Spleen (tissue), 7 donors: ENCODE measurements around the gene BRINP1.

ENCODE experiments used
- POLR2A ChIP-seq, 3 donors: fragments of 450-650 bp; IDR thresholded peaks; one replicate each; pipeline ENCODE4 v1.5.1; 2017; ENCODE audit warnings: antibody characterized with exemption in 3 of 3, mild to moderate bottlenecking in 1 of 3
- TF ChIP-seq, protein P1 (sequence below), 11 experiments: fragments of 200-600 bp in 7 of 11; fragments of 450-650 bp in 4 of 11; sonication (generic) in 4 of 11; IDR thresholded peaks in 8 of 11; conservative IDR thresholded peaks in 3 of 11; 1 replicate in 7 of 11; 2 replicates in 4 of 11; pipeline versions ENCODE4 v1.4.0 to v1.8.0; 2016 to 2021; ENCODE audit warnings: antibody characterized with exemption in 11 of 11, inconsistent platforms in 4 of 11, mild to moderate bottlenecking in 1 of 11
- donor health status: DM: no; HTN: no; CAD: no; lungs with moderate emphysema.
- donor health status: DM: no; HTN: no; CAD: no.
- donor health status: DM: no; HTN: no; CAD: no.

DNA sequence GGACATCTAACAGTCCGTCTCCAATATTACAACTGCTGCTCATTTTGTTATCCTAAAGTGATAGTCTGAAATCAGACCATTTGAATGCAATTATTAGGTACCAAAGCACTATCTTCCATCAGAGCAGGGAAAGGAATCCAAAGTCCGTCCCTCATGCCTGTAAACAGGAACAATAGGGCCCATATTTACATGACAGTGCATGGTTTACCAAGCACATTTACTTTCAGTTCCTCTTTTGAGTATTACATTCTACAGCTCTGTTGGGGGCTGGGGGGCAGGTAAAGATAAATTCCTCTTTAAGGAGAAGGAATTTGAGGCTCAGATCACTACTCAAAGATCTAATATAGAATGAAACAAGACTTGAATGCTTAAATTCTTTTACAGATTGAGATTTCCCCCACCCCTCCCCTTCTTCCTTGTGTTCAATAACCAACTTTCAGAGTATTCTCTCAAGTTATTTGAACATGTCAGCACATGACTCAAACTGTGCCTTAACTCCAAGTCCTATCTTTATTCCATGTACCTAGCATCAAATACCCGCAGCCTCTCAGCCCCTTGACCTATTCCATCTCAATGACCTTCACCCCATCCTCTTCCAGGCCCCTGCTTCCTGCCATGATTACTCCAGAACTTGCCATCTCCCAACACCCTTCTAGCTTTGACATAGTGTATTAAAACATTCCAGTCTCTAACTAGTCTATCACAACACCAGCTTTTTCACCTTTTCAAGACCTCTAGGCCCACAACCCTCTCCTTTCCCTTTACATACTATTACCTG lies 71.0 kb downstream of the BRINP1 start:
- TF ChIP-seq, protein P1, sequence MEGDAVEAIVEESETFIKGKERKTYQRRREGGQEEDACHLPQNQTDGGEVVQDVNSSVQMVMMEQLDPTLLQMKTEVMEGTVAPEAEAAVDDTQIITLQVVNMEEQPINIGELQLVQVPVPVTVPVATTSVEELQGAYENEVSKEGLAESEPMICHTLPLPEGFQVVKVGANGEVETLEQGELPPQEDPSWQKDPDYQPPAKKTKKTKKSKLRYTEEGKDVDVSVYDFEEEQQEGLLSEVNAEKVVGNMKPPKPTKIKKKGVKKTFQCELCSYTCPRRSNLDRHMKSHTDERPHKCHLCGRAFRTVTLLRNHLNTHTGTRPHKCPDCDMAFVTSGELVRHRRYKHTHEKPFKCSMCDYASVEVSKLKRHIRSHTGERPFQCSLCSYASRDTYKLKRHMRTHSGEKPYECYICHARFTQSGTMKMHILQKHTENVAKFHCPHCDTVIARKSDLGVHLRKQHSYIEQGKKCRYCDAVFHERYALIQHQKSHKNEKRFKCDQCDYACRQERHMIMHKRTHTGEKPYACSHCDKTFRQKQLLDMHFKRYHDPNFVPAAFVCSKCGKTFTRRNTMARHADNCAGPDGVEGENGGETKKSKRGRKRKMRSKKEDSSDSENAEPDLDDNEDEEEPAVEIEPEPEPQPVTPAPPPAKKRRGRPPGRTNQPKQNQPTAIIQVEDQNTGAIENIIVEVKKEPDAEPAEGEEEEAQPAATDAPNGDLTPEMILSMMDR (IDR thresholded peaks at IDR 0.05 in 8 of 11, conservative IDR thresholded peaks at IDR 0.05 in 3 of 11): no peak
- no peak for TF ChIP-seq POLR2A (IDR thresholded peaks at IDR 0.05)
